ENCODE measurements around the gene GRK3. TPM values are rescaled to one million over a fixed set of nuclear protein-coding genes. Genes with fewer than 3 reads are reported as not detected.

The GRK3 gene
- total RNA-seq, 2 experiments from 2014 or later, result 34.1 to 43.3 TPM

- H3K4me1 Mint-ChIP-seq, result peaks cover 27% of the 10 kb centered on the region
- DNase-seq (no peak), ATAC-seq (no peak)
- H3K27ac Mint-ChIP-seq, result no peak overlapping the region
- CTCF ChIA-PET, result interaction anchor here (1.2 to 2.3 kb wide), 4 partner anchors 12 to 21 kb away, joined by 3 to 5 read pairs (median 4); no protein-coding TSS in a partner anchor
- H3K9me3 Mint-ChIP-seq (ENCODE audit: low read depth), result no peaks in the 10 kb centered on the region
- no peaks in the 10 kb centered on the region for H3K27me3 Mint-ChIP-seq
- H3K4me3 Mint-ChIP-seq, result no peak overlapping the region
- H3K36me3 Mint-ChIP-seq, result peaks cover 31% of the 10 kb centered on the region
Observed at GRCh38 chr22:25729016-25729995, 164.8 kb downstream of the GRK3 start.

GRCh38 chr22:25735650-25736049, 171.2 kb downstream of the GRK3 start:
- Mint-ChIP-seq H3K36me3 (peaks cover 49% of the 10 kb centered on the region), H3K4me3 (no peak overlapping the region), H3K27me3 (no peaks in the 10 kb centered on the region), H3K27ac (peak overlapping the region; percentile 98), H3K4me1 (peaks cover 62% of the 10 kb centered on the region), H3K9me3 (ENCODE audit: low read depth) (no peaks in the 10 kb centered on the region)
- CTCF ChIA-PET, result interaction anchor here (0.9 to 2.9 kb wide), 4 partner anchors 10 to 37 kb away, joined by 3 to 39 read pairs (median 4); no protein-coding TSS in a partner anchor
- ATAC-seq (no peak), DNase-seq (no peak)

DNA sequence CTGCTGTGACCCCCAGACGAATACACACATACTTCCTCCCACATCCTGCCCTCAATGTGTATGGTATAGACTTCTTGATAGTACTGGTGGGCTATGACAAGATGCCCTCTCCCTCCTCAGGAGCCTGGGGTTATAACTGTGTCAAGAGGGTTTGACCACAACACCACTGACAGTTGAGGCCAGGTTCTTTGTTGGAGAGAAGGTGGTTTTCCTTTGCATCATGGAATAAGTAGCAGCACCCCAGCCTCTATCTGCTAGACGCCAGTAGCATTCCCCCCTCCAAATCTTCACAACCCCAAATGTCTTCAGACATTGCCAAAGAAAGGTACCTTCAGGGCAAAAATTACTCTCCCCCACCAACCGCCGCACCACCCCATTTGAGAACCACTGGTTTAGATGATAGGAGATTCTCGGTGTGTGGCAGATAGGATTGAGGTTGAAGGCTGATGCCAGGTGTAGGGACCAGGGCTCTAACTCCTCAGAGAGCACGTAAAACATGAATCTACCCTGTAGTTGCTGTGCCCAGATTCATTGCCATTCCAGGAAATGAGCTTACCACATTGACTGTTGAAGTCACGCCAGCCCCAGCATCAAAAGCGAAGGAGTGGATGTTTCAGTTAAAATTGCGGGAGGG, 172.0 kb downstream of the GRK3 start:
- H3K4me3 Mint-ChIP-seq, result peak overlapping the region; percentile 57
- ATAC-seq, result peak; percentile 88
- H3K27me3 Mint-ChIP-seq, result no peaks in the 10 kb centered on the region
- CTCF ChIA-PET, result interaction anchor here (0.8 to 2.9 kb wide), 9 partner anchors 10 to 41 kb away, joined by 3 to 39 read pairs (median 4); no protein-coding TSS in a partner anchor
- peak overlapping the region; percentile 98 for H3K27ac Mint-ChIP-seq
- peaks cover 62% of the 10 kb centered on the region for H3K4me1 Mint-ChIP-seq
- peaks cover 50% of the 10 kb centered on the region for H3K36me3 Mint-ChIP-seq
- DNase-seq, result peak; percentile 92
- H3K9me3 Mint-ChIP-seq (ENCODE audit: low read depth), result no peaks in the 10 kb centered on the region

DNA sequence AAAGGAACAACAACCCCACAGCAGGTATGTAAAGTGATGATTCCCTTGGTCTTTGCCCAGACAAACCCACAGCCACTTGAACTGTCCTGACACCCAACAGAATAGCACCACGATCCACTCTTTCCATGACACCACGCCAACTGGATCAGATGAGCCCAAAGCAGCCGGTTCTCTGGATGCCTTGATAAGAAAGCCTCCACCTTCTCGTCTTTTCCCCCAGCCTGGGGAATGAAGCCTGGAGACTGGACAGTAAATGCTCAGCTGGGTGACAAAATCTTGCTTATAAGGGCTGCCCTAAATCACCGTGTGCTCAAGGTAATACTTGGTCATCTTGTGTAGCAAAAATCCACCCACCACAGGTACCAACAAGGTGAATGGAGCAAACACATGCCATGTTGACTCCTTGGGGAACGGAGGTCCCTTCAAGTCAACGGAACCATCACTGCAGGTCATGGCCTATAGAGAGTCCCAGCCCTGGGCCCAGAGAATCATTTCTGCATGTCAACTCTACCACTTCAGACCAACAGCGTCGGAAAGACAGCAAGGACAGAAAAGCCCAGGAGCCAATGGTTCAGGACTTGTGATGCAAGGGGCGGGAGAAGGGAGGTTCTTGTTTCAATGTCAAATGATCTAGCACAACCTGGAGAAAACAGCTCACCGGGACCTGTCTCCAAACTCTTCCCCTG, 175.3 kb downstream of the GRK3 start:
- Mint-ChIP-seq H3K4me1 (peaks cover 65% of the 10 kb centered on the region), H3K4me3 (no peak overlapping the region), H3K27me3 (no peaks in the 10 kb centered on the region)

GRCh38 chr22:25741692-25742626, 177.5 kb downstream of the GRK3 start, which contains the start of gene MYO18B:
TSS of gene MYO18B (plus strand) at chr22:25742188. CDS start at chr22:25761093, 18,905 bp downstream.
- Mint-ChIP-seq H3K27me3 (no peaks in the 10 kb centered on the region), H3K4me1 (peaks cover 60% of the 10 kb centered on the region), H3K27ac (peak within 1 kb of the TSS; percentile 48), H3K9me3 (ENCODE audit: low read depth) (no peaks in the 10 kb centered on the region), H3K4me3 (peak within 1 kb of the TSS; percentile 44), H3K36me3 (peaks cover 37% of the 10 kb centered on the region)
- no peak for ATAC-seq
- CTCF ChIA-PET, result interaction anchor here (1.1 to 2.1 kb wide), 3 partner anchors 8 to 32 kb away, joined by 3 to 10 read pairs (median 3); no protein-coding TSS in a partner anchor
- DNase-seq, result no peak

More for the DNA sequence above, 175.3 kb downstream of the GRK3 start:
- Mint-ChIP-seq H3K36me3 (peaks cover 44% of the 10 kb centered on the region), H3K27ac (peak overlapping the region; percentile 50), H3K9me3 (ENCODE audit: low read depth) (no peaks in the 10 kb centered on the region)
- DNase-seq (no peak), ATAC-seq (no peak)
- CTCF ChIA-PET, result interaction anchor here (2.1 kb wide), 1 partner anchor 10 kb away, joined by 10 read pairs; no protein-coding TSS in a partner anchor

DNA sequence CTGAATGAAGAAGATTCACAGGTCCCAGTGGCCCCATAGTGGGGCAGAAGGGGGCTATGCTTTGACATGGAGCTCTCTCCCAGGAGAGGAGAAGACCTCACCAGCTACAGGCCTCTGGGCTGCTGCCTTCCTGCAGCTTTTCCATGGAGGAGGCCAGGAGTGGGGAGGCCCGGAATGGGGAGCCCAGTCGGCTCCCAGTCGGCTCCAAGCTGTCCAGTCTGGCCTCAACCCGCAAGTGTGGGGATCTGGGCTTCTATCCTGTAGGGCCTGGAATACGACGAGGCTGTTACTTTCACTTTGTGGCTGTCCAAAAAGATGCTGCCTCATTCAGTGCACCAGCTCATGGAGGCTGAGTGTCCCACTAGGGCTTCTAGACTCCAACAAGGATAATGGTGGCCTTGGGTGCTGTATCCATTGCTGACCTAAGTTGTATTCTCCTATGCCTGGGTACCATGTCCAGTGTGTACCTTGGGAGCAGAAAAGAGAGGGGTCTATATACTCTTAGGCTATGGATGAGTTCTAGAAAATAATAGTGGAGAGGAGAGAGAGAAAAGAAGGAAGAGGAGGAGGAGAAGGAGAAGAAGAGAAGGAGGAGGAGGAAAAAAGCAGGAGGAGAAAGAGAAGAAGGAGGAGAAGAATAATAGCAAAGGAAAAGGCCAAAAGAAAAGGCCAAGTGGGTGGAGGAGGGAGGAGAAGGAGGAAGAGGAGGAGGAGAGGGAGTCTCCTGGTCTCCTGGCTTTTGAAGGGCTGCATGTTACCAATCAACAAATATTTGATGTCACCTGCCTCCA, 178.6 kb downstream of the GRK3 start:
- peak; percentile 20 for ATAC-seq
- Mint-ChIP-seq H3K27ac (peak overlapping the region; percentile 48), H3K4me1 (peaks cover 60% of the 10 kb centered on the region), H3K4me3 (peak overlapping the region; percentile 44), H3K36me3 (peaks cover 40% of the 10 kb centered on the region), H3K9me3 (ENCODE audit: low read depth) (no peaks in the 10 kb centered on the region), H3K27me3 (no peaks in the 10 kb centered on the region)
- CTCF ChIA-PET, result interaction anchor here (0.6 to 1.2 kb wide), 2 partner anchors 33 to 43 kb away, joined by 3 read pairs; no protein-coding TSS in a partner anchor
- no peak for DNase-seq

GRCh38 chr22:25744694-25745093, 180.2 kb downstream of the GRK3 start:
- ATAC-seq (no peak), DNase-seq (no peak)
- Mint-ChIP-seq H3K4me1 (peaks cover 65% of the 10 kb centered on the region), H3K9me3 (ENCODE audit: low read depth) (no peaks in the 10 kb centered on the region), H3K27me3 (no peaks in the 10 kb centered on the region), H3K4me3 (no peak overlapping the region), H3K27ac (no peak overlapping the region), H3K36me3 (peaks cover 45% of the 10 kb centered on the region)
- CTCF ChIA-PET, result interaction anchor here (3.1 to 3.2 kb wide), 2 partner anchors 8 to 29 kb away, joined by 11 to 14 read pairs; no protein-coding TSS in a partner anchor

GRCh38 chr22:25745341-25746011, 181.0 kb downstream of the GRK3 start:
- H3K4me1 Mint-ChIP-seq, result peaks cover 71% of the 10 kb centered on the region
- DNase-seq, result no peak
- H3K27me3 Mint-ChIP-seq, result no peaks in the 10 kb centered on the region
- ATAC-seq, result no peak
- H3K4me3 Mint-ChIP-seq, result no peak overlapping the region
- CTCF ChIA-PET, result interaction anchor here (0.8 to 3.2 kb wide), 3 partner anchors 8 to 298 kb away, joined by 3 to 14 read pairs (median 11); no protein-coding TSS in a partner anchor
- peaks cover 49% of the 10 kb centered on the region for H3K36me3 Mint-ChIP-seq
- no peaks in the 10 kb centered on the region for H3K9me3 Mint-ChIP-seq (ENCODE audit: low read depth)
- H3K27ac Mint-ChIP-seq, result peak overlapping the region; percentile 65

- Mint-ChIP-seq H3K4me3 (no peak overlapping the region), H3K27ac (peak overlapping the region; percentile 65), H3K9me3 (ENCODE audit: low read depth) (no peaks in the 10 kb centered on the region), H3K27me3 (no peaks in the 10 kb centered on the region), H3K36me3 (peaks cover 49% of the 10 kb centered on the region), H3K4me1 (peaks cover 74% of the 10 kb centered on the region)
- CTCF ChIA-PET, result interaction anchor here (0.8 to 3.2 kb wide), 3 partner anchors 9 to 299 kb away, joined by 3 to 14 read pairs (median 11); no protein-coding TSS in a partner anchor
- ATAC-seq, result no peak
- DNase-seq, result no peak
Observed at GRCh38 chr22:25746012-25746373, 181.5 kb downstream of the GRK3 start.

DNA sequence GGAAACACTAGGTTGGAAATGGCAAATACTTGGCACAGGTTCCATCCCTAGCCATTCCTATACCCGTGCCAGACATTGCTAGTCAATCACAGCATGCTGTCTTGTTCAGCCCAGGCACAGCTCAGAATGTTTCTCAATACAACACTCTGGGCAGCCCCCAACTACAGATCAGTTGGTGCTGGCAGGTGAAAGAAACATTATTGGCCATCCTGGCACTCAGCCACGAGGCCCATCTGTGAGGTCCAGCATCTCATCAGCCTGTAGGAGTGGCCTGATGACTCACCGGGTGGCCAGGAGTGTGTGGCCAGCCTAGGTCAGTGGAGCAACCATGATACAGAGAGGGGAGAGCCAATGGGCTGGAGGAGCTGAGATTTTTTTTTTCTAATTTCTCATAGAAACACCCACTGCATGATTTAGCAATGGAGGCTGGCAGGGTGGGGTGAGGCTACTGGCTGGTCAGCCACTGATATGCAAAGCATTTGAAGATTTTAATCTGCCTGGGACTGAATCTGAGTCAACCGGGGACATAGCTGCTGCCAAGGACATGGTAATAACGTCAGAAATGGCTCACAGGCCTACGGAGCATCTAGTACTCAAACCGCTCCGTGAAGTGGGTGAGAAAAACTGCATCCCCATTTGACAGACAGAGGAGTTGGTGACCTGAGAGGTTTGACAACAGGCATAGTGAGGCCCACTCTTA, 182.9 kb downstream of the GRK3 start:
- peak overlapping the region; percentile 99 for H3K27ac Mint-ChIP-seq
- no peak overlapping the region for H3K4me3 Mint-ChIP-seq
- no peaks in the 10 kb centered on the region for H3K27me3 Mint-ChIP-seq
- DNase-seq, result no peak
- ATAC-seq, result no peak
- peaks cover 51% of the 10 kb centered on the region for H3K36me3 Mint-ChIP-seq
- peaks cover 77% of the 10 kb centered on the region for H3K4me1 Mint-ChIP-seq
- no peaks in the 10 kb centered on the region for H3K9me3 Mint-ChIP-seq (ENCODE audit: low read depth)
- CTCF ChIA-PET, result interaction anchor here (1.2 to 3.2 kb wide), 3 partner anchors 10 to 26 kb away, joined by 3 to 14 read pairs (median 11); no protein-coding TSS in a partner anchor

Measured in activated CD8-positive, alpha-beta memory T cell treated with anti-CD3 and anti-CD28 coated beads, Interleukin-2, amount 10 ng/mL, durations not matched to agents 7 days and 5 days (primary cell).